HG03457 (cell line): Measurements from ENCODE around the gene UBP1.
"Not testable (repeated sequence)": the region's sequence is repeated elsewhere in the genome, so short reads cannot be mapped to it uniquely, and the experiment has no call there.

Source experiments
- ATAC-seq: cut with Tn5 transposase; IDR thresholded peaks from one replicate; pipeline ENCODE4 v1.9.1; 2021; ENCODE audit warnings: moderate number of reproducible peaks; ENCODE audit not compliant: unreplicated experiment

UBP1 gene

GRCh38 chr3:33437556-33438283 lies 2.5 kb downstream of the UBP1 start:
- ATAC-seq, result no peak

GRCh38 chr3:33433843-33434242 lies 6.4 kb downstream of the UBP1 start:
- ATAC-seq, result no peak

GRCh38 chr3:33430571-33430970 lies 9.6 kb downstream of the UBP1 start:
- no peak for ATAC-seq

- ATAC-seq, result no peak
Measured at GRCh38 chr3:33430061-33430460, 10.1 kb downstream of the UBP1 start.

- ATAC-seq, result not testable (repeated sequence)
Measured at GRCh38 chr3:33429306-33429705, 10.9 kb downstream of the UBP1 start.

GRCh38 chr3:33428734-33429133 lies 11.5 kb downstream of the UBP1 start:
- no peak for ATAC-seq

GRCh38 chr3:33426630-33427317 lies 13.4 kb downstream of the UBP1 start:
- ATAC-seq, result no peak

- ATAC-seq, result no peak
Measured at GRCh38 chr3:33426068-33426467, 14.1 kb downstream of the UBP1 start.

GRCh38 chr3:33425453-33425852 lies 14.8 kb downstream of the UBP1 start:
- no peak for ATAC-seq

GRCh38 chr3:33424606-33425452 lies 15.4 kb downstream of the UBP1 start:
- no peak for ATAC-seq

GRCh38 chr3:33420966-33421365 lies 19.2 kb downstream of the UBP1 start:
- no peak for ATAC-seq

GRCh38 chr3:33419948-33420347 lies 20.3 kb downstream of the UBP1 start:
- no peak for ATAC-seq

GRCh38 chr3:33417066-33417673 lies 23.0 kb downstream of the UBP1 start:
- no peak for ATAC-seq

GRCh38 chr3:33410816-33411215 lies 29.4 kb downstream of the UBP1 start:
- not testable (repeated sequence) for ATAC-seq

GRCh38 chr3:33403756-33404155 lies 36.4 kb downstream of the UBP1 start:
- no peak for ATAC-seq

- no peak for ATAC-seq
Measured at GRCh38 chr3:33402936-33403335, 37.3 kb downstream of the UBP1 start.

GRCh38 chr3:33401781-33402180 lies 38.4 kb downstream of the UBP1 start:
- no peak for ATAC-seq

GRCh38 chr3:33398410-33398809 lies 41.8 kb downstream of the UBP1 start:
- no peak for ATAC-seq

- no peak for ATAC-seq
Measured at GRCh38 chr3:33395900-33396299, 44.3 kb downstream of the UBP1 start.

GRCh38 chr3:33394403-33395054 lies 45.7 kb downstream of the UBP1 start:
- ATAC-seq, result no peak

- ATAC-seq, result no peak
Measured at GRCh38 chr3:33392703-33393125, 47.5 kb downstream of the UBP1 start.
